Stimulated activated CD8-positive, alpha-beta memory T cell treated with anti-CD3 and anti-CD28 coated beads, Interleukin-7, amount 100 ng/mL, for 4 hours (primary cell): ENCODE results near the gene SLC10A2.

Source experiments
- DNase-seq, 2 donors: peaks; one replicate each; pipeline ENCODE4 v3.0.0-alpha.2; 2020; ENCODE audit warnings: low read depth in 2 of 2

The SLC10A2 gene

GRCh38 chr13:103046676-103047075 is 19.5 kb downstream of the SLC10A2 start:
- no peak for DNase-seq

GRCh38 chr13:103044056-103044455 is 22.2 kb downstream of the SLC10A2 start:
- DNase-seq: no peak

GRCh38 chr13:103040006-103040405 is 26.2 kb downstream of the SLC10A2 start:
- DNase-seq: no peak

- DNase-seq: no peak
Measured at GRCh38 chr13:103039183-103039582, 27.0 kb downstream of the SLC10A2 start.

- DNase-seq: no peak
Measured at GRCh38 chr13:103036268-103036667, 29.9 kb downstream of the SLC10A2 start.

GRCh38 chr13:103033999-103034398 is 32.2 kb downstream of the SLC10A2 start:
- no peak for DNase-seq

- DNase-seq: no peak
Measured at GRCh38 chr13:103031332-103031873, 34.8 kb downstream of the SLC10A2 start.

- no peak for DNase-seq
Measured at GRCh38 chr13:103030776-103031175, 35.4 kb downstream of the SLC10A2 start.

GRCh38 chr13:103029798-103030197 is 36.4 kb downstream of the SLC10A2 start:
- no peak for DNase-seq

GRCh38 chr13:103022336-103022735 is 43.9 kb downstream of the SLC10A2 start:
- DNase-seq: no peak

- DNase-seq: no peak
Measured at GRCh38 chr13:103018556-103018955, 47.7 kb downstream of the SLC10A2 start.

- no peak for DNase-seq
Measured at GRCh38 chr13:103012646-103013045, 53.6 kb downstream of the SLC10A2 start.

- DNase-seq: no peak
Measured at GRCh38 chr13:103009051-103009840, 57.0 kb downstream of the SLC10A2 start.

- DNase-seq: no peak
Measured at GRCh38 chr13:103007427-103007762, 58.8 kb downstream of the SLC10A2 start.

GRCh38 chr13:103006641-103007426 is 59.4 kb downstream of the SLC10A2 start:
- DNase-seq: no peak

GRCh38 chr13:103004661-103005345 is 61.4 kb downstream of the SLC10A2 start:
- no peak for DNase-seq

- DNase-seq: no peak
Measured at GRCh38 chr13:103003631-103004030, 62.6 kb downstream of the SLC10A2 start.

GRCh38 chr13:103002279-103002678 is 63.9 kb downstream of the SLC10A2 start:
- no peak for DNase-seq

- no peak for DNase-seq
Measured at GRCh38 chr13:103000157-103000556, 66.1 kb downstream of the SLC10A2 start.

GRCh38 chr13:102999499-102999898 is 66.7 kb downstream of the SLC10A2 start:
- no peak for DNase-seq
